OCI-M2 (cell line): ENCODE results near the gene FRAS1.
"Not testable (repeated sequence)": the region's sequence is repeated elsewhere in the genome, so short reads cannot be mapped to it uniquely, and the experiment has no call there.

Experiments
- DNase-seq: peaks from one replicate; lab custom pipeline; 2025; ENCODE audit not compliant: unreplicated experiment; lab: John Stamatoyannopoulos, UW

The FRAS1 gene

GRCh38 chr4:78099058-78099457, 41.9 kb downstream of the FRAS1 start:
- no peak for DNase-seq

GRCh38 chr4:78100060-78100459, 42.9 kb downstream of the FRAS1 start:
- no peak for DNase-seq

DNA sequence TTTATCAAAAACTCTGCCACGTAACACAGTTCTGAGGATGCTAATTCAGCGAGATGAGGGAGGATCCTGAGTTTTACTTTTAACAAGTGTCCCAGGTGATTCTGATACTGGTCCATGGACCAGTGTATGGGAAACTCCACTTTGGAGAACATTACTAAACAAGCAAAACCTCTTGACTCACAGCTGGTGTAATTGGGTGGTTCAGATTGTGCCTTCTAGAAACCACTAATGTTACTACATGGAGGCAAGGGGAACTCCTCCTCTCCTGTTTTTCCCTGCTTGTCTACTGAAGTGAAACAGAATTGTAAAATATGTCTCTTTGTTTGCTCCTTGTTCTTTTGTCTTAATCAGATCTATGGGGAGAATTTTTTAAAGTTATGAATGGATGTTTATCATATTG, 62.6 kb downstream of the FRAS1 start:
- DNase-seq, result no peak

DNA sequence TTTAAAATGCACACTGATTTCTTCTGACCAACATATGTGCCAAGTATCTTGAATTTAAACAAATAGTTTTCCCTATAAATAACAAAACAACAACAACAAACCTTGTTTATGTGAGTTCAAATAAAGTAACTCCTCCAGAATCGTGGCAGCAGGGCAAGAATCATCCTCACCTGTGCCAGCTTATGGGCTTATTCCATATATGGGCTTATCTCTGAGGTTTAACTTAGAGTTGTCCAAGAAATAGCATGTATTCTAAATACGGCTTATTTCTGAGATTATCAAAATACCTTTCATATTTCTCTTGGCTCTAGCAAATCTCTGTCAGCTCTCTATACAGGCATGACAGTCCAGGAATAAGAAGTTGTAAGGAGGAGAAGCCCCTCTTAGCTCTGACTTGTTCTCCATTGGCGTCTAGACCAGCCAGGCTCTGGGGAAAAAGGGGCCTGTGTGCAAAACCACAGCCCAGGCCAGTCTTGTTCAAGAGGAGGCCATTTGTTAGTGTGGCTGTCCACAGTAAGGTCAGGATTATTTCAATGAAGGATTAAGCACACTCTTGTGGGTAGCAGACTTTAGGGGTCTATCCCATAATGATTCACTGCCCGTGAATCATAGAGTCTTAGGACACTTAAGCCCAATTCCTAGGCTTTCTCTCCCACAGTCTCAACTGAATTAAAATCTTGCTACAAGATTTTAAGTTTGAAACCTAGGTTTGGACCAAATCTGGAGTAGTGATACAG, 63.2 kb downstream of the FRAS1 start:
- no peak for DNase-seq

DNA sequence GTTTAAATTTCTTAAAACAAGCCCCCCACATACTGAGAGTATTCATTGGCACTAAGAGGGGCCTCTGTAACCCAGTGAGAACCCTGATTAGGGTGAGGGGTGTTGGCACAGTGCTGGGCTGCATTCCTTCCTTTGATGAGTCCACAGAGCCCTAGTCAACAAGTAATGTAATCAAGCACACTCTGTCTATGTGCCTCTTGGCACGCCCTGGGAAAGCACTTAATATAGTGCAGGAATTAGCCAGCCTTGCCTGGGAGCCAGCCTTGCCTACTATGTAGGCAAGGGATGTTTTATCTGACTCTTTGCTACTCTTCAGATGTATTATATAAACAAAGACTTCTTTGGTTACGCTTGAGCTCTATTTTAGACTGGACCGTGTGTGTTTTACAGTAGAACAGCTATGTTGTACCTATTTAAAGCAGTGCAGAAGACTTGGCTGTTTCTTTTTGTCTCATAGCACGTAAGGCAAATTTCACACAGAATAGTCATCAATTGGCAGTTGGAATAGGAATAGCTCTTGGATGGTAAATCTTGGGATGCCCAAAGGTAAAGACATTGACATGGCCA, 64.3 kb downstream of the FRAS1 start:
- DNase-seq, result no peak

DNA sequence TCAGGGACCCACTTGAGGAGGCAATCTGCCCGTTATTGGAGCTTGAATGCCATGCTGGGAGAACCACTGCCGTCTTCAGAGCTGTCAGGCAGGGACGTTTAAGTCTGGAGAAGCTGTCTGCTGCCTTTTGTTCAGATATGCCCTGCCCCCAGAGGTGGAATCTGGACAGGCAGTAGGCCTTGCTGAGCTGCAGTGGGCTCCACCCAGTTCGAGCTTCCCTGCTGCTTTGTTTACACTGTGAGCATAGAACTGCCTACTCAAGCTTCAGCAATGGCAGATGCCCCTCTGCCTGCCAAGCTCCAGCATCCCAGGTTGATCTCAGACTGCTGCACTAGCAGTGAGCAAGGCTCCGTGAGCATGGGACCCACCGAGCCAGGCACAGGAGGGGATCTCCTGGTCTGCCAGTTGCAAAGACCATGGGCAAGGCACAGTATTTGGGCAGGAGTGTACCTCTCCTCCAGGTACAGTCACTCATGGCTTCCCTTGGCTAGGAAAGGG, 68.8 kb downstream of the FRAS1 start:
- not testable (repeated sequence) for DNase-seq

- no peak for DNase-seq
These were observed 72.4 kb downstream of the FRAS1 start for GRCh38 chr4:78129383-78130108.

DNA sequence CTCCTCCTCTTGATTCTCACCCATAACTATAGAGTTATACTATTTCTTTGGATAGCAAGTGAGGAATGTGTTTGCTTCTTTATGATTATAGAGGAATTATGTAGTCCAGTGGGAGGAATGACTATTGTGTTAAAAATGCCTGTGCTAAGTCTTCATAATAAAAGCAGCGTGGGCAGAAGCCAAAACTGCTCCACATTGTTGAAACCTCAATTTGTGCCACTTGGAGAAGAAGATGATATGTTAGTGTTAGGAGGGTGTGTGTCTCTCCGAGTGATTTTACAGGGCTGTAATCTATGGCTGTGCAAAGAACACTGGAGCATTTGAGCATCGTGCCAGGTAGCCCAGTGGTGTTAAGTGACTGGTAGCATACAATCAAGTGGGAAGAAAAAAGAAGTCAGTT, 74.3 kb downstream of the FRAS1 start:
- DNase-seq, result no peak

DNA sequence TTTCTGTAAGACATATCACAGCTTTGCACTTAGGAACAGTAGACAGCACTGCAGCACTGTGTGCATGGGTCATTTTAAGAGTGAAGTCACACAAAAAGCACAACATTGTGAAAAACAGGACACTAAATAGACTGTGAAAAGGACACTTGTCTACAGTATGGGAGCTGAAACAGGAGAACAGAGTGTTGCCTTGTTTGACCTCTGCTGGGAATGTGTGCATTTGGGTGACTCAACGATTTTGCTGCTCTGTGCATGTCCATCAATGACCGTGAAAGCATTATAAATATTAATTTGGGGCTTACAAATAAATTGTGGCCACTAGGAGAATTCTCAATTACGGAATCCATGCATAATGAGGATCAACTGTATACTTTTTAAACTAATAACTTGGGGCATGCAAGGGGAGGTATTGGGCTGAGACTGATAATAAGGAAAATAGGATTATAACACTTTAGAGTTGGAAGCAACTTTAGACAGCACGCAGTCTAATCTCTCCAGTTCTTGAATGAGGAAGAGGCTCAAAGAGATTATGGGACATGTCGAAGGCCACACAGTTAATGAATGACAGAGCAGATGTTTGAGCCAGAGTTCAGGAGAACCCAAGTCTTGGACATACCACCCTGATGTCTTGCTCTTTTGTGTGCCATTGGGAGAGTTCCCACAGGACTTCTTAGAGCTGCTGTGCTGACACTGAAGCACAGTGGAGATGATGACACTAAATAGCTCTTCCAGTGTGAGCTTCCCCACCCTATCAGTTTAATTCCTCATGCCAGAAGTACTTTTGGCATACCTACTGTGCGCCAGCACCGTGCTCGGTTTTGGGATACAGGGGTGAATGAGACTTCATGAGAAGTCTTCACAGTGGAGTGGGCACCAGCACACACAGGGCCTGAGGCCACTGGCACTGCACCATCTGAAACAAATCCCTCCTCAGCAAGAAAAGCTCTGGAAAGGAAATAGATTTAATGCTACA, 79.3 kb downstream of the FRAS1 start:
- no peak for DNase-seq

DNA sequence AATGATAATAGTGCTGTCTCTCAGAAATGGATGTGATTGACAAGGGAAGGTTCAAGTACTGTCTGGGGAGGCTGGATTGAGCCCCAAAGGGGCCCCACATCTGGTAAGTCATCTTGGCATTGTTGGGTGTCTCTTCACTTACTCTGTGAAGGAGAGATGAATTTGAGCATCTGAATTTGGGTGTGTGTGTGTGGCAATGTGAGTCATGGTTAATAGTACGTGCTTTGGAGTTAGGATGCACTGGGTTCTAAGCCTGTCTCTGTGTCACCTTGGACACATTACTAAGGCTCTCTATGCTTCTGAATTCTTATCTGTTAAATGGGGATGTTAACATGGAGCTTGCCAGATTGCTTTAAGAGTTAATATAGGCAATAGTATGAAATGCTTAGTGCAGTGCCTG, 80.4 kb downstream of the FRAS1 start:
- no peak for DNase-seq

DNA sequence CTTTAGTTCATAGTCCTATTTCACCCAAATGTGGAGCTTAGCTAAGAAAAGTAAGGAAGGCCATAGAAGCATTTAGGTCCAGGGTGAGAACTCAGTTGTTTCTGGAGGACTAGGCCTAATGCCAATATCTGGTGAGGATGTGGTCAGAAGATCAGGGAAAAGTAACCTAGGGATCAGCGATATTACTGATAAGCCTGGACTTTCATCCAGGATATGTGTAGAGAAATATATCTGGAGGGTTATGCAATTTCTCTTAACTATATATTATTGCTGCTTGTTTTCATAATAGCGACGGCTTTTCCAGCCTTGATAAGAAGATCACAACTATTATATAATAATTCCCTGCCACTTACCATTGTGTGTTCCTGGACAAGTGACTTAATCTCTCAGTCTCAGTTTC, 81.1 kb downstream of the FRAS1 start:
- DNase-seq, result no peak

DNA sequence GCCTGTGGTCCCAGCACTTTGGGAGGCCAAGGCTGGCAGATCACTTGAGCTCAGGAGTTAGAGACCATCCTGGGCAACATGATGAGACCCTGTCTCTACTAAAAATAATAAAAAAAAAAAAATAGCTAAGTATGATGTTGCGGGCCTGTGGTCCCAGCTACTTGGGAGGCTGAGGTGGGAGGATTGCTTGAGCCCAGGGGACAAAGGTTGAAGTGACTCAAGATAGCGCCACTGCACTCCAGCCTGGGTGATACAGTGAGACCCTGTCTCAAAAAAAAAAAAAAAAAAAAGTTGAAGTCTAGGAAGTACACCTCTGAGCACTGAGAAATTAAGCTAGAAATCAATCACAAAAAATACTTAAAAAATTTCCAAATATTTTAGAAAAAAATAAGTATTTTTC, 86.5 kb downstream of the FRAS1 start:
- no peak for DNase-seq

DNA sequence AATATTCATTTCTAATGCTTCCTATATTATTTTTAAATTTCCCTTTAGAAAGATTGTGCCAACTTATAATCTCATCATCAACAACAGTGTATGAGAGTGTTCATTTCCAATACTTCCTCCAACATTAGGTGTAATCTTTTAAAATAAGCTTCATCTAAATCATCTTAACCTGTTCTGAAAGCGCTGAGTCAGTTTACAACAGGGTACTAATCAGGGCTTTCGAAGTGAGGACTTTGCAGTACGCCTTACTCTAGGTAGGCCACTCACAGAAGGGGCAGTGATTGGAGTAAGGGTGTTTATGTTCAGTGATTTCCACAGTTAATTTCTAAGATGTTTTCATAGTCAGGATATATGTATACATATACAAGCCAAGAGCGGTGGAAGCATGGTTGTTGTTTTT, 87.9 kb downstream of the FRAS1 start:
- DNase-seq, result no peak

DNA sequence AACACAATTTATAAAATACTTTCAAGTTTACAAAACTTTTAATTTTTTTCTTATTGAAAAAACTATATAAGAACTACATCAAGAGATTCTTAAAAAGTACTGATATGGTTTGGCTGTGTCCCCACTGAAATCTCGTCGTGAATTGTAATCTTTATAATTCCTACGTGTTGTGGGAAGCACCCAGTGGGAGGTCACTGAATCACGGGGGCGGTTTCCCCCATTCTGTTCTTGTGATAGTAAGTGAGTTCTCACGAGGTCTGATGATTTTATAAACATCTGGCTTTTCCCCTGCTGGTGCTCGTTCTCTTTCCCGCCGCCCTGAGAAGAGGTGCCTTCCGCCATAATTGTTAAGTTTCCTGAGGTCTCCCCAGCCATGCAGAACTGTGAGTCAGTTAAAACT, 88.5 kb downstream of the FRAS1 start:
- DNase-seq, result no peak

GRCh38 chr4:78149751-78150542, 92.8 kb downstream of the FRAS1 start:
- DNase-seq, result no peak

DNA sequence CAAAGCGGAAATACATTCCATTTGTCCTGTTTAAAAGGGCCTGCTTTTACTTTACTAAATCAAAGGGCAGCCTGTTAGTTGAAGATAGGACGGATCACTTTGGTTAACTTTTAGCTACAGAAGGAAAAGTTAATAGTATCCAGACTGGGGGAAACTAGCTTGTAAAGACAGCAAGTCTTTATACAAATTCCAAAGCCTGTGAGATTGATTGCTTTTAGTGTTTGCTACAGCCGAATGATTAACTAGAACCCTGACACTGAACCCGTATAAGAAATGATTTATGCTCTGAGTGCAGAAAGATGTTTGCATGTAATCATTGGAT, 93.4 kb downstream of the FRAS1 start:
- no peak for DNase-seq

DNA sequence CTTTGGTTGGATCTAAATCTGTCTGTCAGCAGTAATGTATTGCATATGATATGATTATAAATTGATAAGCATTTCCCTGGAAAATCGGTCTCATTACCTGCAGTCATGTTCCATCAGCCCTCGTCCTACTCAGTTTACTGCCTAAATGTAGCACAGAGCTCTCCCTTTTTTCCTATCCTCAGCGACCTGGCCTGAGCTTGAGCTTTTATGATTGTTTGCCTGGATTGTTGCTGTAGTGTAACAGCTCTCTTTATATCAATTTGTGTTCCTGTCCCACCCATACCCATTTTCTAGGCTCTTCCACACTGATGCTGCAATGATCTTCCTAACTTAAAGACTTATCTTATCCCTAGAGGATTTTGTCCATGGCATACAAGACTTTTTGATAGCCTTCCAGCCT, 95.7 kb downstream of the FRAS1 start:
- no peak for DNase-seq

GRCh38 chr4:78154972-78155590, 98.0 kb downstream of the FRAS1 start:
- DNase-seq, result no peak

DNA sequence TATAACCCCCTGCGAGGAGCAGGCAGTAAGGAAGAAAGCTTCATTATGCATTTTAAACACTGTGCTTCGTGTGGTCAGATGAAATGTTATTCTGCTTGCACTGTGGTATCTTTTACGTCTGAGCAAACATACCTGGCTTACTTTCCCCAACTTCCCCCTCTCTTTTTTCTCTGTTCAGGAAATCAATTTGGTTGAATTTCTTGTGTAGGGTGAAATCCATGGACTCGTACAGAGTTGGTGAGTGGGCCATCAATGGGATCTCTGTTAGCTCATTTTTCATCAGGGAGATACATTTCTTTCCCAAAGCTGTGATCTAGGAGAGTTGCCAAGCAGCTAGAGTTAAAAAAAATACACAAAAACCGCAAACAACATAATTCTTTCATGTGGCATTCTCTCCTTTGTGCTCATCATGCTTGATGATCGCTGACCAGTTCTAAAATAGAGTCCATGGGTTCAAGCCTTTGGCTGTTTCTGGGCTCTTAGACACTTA, 98.5 kb downstream of the FRAS1 start:
- no peak for DNase-seq

GRCh38 chr4:78156520-78156919, 99.4 kb downstream of the FRAS1 start:
- no peak for DNase-seq
